SK-N-SH (cell line): ENCODE data around the gene UBASH3B. TPM values are rescaled to one million over a fixed set of nuclear protein-coding genes. Genes with fewer than 3 reads are reported as not detected.

Experiments
- CTCF ChIA-PET: fragments of 300-600, 350-600 bp; formaldehyde crosslinking; extraction: SDS; loops from one replicate; lab custom pipeline; 2021; lab: Yijun Ruan, JAX
- POLR2A ChIA-PET: fragments of 350-600 bp; sonication (Branson Sonifier 250); formaldehyde crosslinking; extraction: SDS; loops from one replicate; lab custom pipeline; 2020; ENCODE audit warnings: antibody characterized with exemption, inconsistent platforms; lab: Yijun Ruan, JAX
- DNase-seq: peaks from one replicate; pipeline ENCODE4 v3.0.0; 2012
- H2AFZ ChIP-seq: fragments of 200-600 bp; sonication (generic); 2 replicates; pipeline ENCODE4 v1.8.1; 2016; ENCODE audit warnings: antibody characterized with exemption, mild to moderate bottlenecking, low read depth
- H3F3A ChIP-seq: fragments of 200-600 bp; sonication (generic); replicated peaks from 2 replicates; pipeline ENCODE3; 2016; ENCODE audit warnings: antibody characterized with exemption, mild to moderate bottlenecking; ENCODE audit not compliant: insufficient read depth
- H3K27ac ChIP-seq, 2 experiments: fragments of 200-500 bp in 1 of 2; fragments of 200-600 bp in 1 of 2; sonication (Bioruptor generic) in 1 of 2; sonication (generic), shearing (Covaris generic) in 1 of 2; 2 replicates each; pipeline versions ENCODE4 v1.5.1 to v1.6.1; 2014 to 2016; ENCODE audit warnings: low read depth in 2 of 2, inconsistent platforms in 1 of 2, low read length in 1 of 2, mild to moderate bottlenecking in 1 of 2, mixed read lengths in 1 of 2
- H3K27me3 ChIP-seq: fragments of 200-600 bp; sonication (generic), shearing (Covaris generic); 2 replicates; pipeline ENCODE4 v1.6.1; 2016; ENCODE audit warnings: mixed run types; ENCODE audit not compliant: insufficient read depth
- H3K36me3 ChIP-seq, 2 experiments: fragments of 200-500 bp in 1 of 2; fragments of 200-600 bp in 1 of 2; sonication (Bioruptor generic) in 1 of 2; sonication (generic) in 1 of 2; replicated peaks in 1 of 2; 2 replicates each; pipeline versions ENCODE3 to v1.5.1; 2014 to 2016; ENCODE audit warnings: low read length in 1 of 2, mild to moderate bottlenecking in 1 of 2; ENCODE audit not compliant: insufficient read depth in 2 of 2, control insufficient read depth in 1 of 2
- H3K4me1 ChIP-seq, 2 experiments: fragments of 200-500 bp in 1 of 2; fragments of 200-600 bp in 1 of 2; sonication (Bioruptor generic) in 1 of 2; sonication (generic), shearing (Covaris generic) in 1 of 2; 2 replicates each; pipeline versions ENCODE4 v1.5.1 to v1.6.1; 2014 to 2016; ENCODE audit warnings: low read depth in 1 of 2, low read length in 1 of 2, mixed run types in 1 of 2; ENCODE audit not compliant: insufficient read depth in 2 of 2, control insufficient read depth in 1 of 2
- H3K4me2 ChIP-seq: fragments of 200-600 bp; sonication (generic), shearing (Covaris generic); 2 replicates; pipeline ENCODE4 v1.6.1; 2017; ENCODE audit warnings: mixed run types
- H3K4me3 ChIP-seq, 2 experiments: fragments of 200-500 bp in 1 of 2; fragments of 200-600 bp in 1 of 2; sonication (Bioruptor generic) in 1 of 2; sonication (generic), shearing (Covaris generic) in 1 of 2; 2 replicates each; pipeline versions ENCODE4 v1.5.1 to v1.8.1; 2014 to 2016; ENCODE audit warnings: low read depth in 2 of 2, inconsistent platforms in 1 of 2, low read length in 1 of 2, mild to moderate bottlenecking in 1 of 2, mixed read lengths in 1 of 2, moderate library complexity in 1 of 2
- H3K79me2 ChIP-seq: fragments of 200-600 bp; sonication (generic); 2 replicates; pipeline ENCODE4 v1.8.1; 2017; ENCODE audit warnings: mild to moderate bottlenecking; ENCODE audit not compliant: insufficient read depth
- H3K9ac ChIP-seq: fragments of 200-600 bp; sonication (generic); 2 replicates; pipeline ENCODE4 v1.6.1; 2017; ENCODE audit warnings: mixed run types
- H3K9me2 ChIP-seq: fragments of 200-600 bp; sonication (generic); 2 replicates; pipeline ENCODE4 v1.6.1; 2017; ENCODE audit warnings: mixed run types
- H3K9me3 ChIP-seq: fragments of 200-600 bp; sonication (generic); 2 replicates; pipeline ENCODE4 v1.6.1; 2017; ENCODE audit warnings: mixed run types, mild to moderate bottlenecking, moderate library complexity
- H4K20me1 ChIP-seq: fragments of 200-600 bp; sonication (generic); 2 replicates; pipeline ENCODE4 v1.6.1; 2017; ENCODE audit warnings: mild to moderate bottlenecking, mixed run types; ENCODE audit not compliant: insufficient read depth
- EZH2phosphoT487 ChIP-seq: fragments of 200-600 bp; sonication (generic); IDR thresholded peaks from 2 replicates; pipeline ENCODE4 v1.6.1; 2017; ENCODE audit warnings: low read depth, mixed run types, mild to moderate bottlenecking, antibody characterized with exemption, moderate library complexity, borderline replicate concordance
- FOSL2 ChIP-seq: IDR thresholded peaks from 2 replicates; pipeline ENCODE4 v1.4.0; 2012; ENCODE audit warnings: low read depth, mild to moderate bottlenecking, moderate library complexity, borderline replicate concordance
- FOXJ3 ChIP-seq: sonication (generic); formaldehyde crosslinking; IDR thresholded peaks from 2 replicates; pipeline ENCODE4 v1.5.1; 2020; ENCODE audit warnings: mild to moderate bottlenecking, missing genetic modification reagents
- FOXM1 ChIP-seq: IDR thresholded peaks from 2 replicates; pipeline ENCODE4 v1.4.0; 2012; ENCODE audit warnings: low read depth, mild to moderate bottlenecking
- IRF3 ChIP-seq: fragments of 150-350 bp; IDR thresholded peaks from 2 replicates; pipeline ENCODE4 v1.6.1; 2016; ENCODE audit warnings: mild to moderate bottlenecking, low read depth, low read length
- JUND ChIP-seq: IDR thresholded peaks from 2 replicates; pipeline ENCODE4 v1.4.0; 2012
- MEF2A ChIP-seq: IDR thresholded peaks from 2 replicates; pipeline ENCODE4 v1.4.0; 2012; ENCODE audit warnings: low read depth, borderline replicate concordance
- NFIC ChIP-seq: IDR thresholded peaks from 2 replicates; pipeline ENCODE4 v1.4.0; 2012; ENCODE audit warnings: borderline replicate concordance
- PBX3 ChIP-seq: IDR thresholded peaks from 2 replicates; pipeline ENCODE4; 2012
- REST ChIP-seq: IDR thresholded peaks from 2 replicates; pipeline ENCODE4 v1.6.1; 2012; ENCODE audit warnings: mild to moderate bottlenecking, low read depth, low read length, moderate library complexity
- RFX5 ChIP-seq: IDR thresholded peaks from 2 replicates; pipeline ENCODE4 v1.6.1; 2012; ENCODE audit warnings: mild to moderate bottlenecking, improper control_type of control experiment, low read length
- RXRA ChIP-seq: IDR thresholded peaks from 2 replicates; pipeline ENCODE4 v1.4.0; 2012; ENCODE audit warnings: low read depth, mild to moderate bottlenecking, borderline replicate concordance
- SMC3 ChIP-seq: IDR thresholded peaks from 2 replicates; pipeline ENCODE4 v1.6.1; 2012; ENCODE audit warnings: low read depth, low read length, improper control_type of control experiment
- TAF1 ChIP-seq: IDR thresholded peaks from 2 replicates; pipeline ENCODE4 v1.6.1; 2012; ENCODE audit warnings: low read depth, mild to moderate bottlenecking, low read length, moderate library complexity, borderline replicate concordance
- TEAD4 ChIP-seq: IDR thresholded peaks from 2 replicates; pipeline ENCODE4 v1.4.0; 2012; ENCODE audit warnings: mild to moderate bottlenecking, borderline replicate concordance; ENCODE audit not compliant: insufficient read depth
- USF1 ChIP-seq: IDR thresholded peaks from 2 replicates; pipeline ENCODE4 v1.4.0; 2012; ENCODE audit warnings: low read depth, borderline replicate concordance
- USF2 ChIP-seq: fragments of 150-350 bp; IDR thresholded peaks from 2 replicates; pipeline ENCODE4 v1.6.1; 2017; ENCODE audit warnings: antibody characterized with exemption, low read length, low read depth, borderline replicate concordance
- WGBS: methylation state at CpG from one replicate; pipeline ENCODE4 v1.1.6; 2017; ENCODE audit warnings: low lambda C conversion rate; 5-methylcytosine and 5-hydroxymethylcytosine counted together
- polyA plus RNA-seq, 3 experiments: library from polyadenylated mRNA; depleted of rRNA; stranded (reverse); fragments of >200 nt; gene quantifications; 2 replicates each; pipeline ENCODE4 v1.2.3, GENCODE V29; 2012

UBASH3B gene
- polyA plus RNA-seq, 1 of the 3 experiments (the other 2 are of a cell fraction) = 10.4 TPM

- H3K9me2 ChIP-seq = no peaks in the 10 kb centered on the region
- ChIA-PET CTCF (interaction anchor here (1.0 to 1.4 kb wide), 2 partner anchors 13 to 55 kb away, joined by 3 to 8 read pairs; no protein-coding TSS in a partner anchor), POLR2A (no interaction called here)
- no peaks in the 10 kb centered on the region for H3K27me3 ChIP-seq
- no peak for TF ChIP-seq REST
- TF ChIP-seq MEF2A = no peak
- TF ChIP-seq TEAD4 = no peak
- TF ChIP-seq NFIC = no peak
- no peak for TF ChIP-seq RFX5
- no peak for TF ChIP-seq USF2
- TF ChIP-seq FOXJ3 (CRISPR knock-in tag) = no peak
- no peak for TF ChIP-seq JUND
- TF ChIP-seq USF1 = no peak
- no peak overlapping the region for H3K27ac ChIP-seq
- H3K9ac ChIP-seq = no peak overlapping the region
- H3K36me3 ChIP-seq = no peaks in the 10 kb centered on the region
- H3K4me1 ChIP-seq = peaks cover 10 to 31% of the 10 kb centered on the region in 2 experiments; a peak in 3 of 4 replicates
- DNase-seq = no peak
- H4K20me1 ChIP-seq = no peaks in the 10 kb centered on the region
- no peak overlapping the region for H3K4me2 ChIP-seq
- H2AFZ ChIP-seq = no peak overlapping the region; the same call in 1 of the 2 replicates
- no peak overlapping the region for H3K4me3 ChIP-seq
- WGBS = 96% methylated on average over 9 of the region's 9 CpGs
- peaks cover 22% of the 10 kb centered on the region for H3F3A ChIP-seq
- no peaks in the 10 kb centered on the region for H3K9me3 ChIP-seq
- H3K79me2 ChIP-seq = peaks cover 65% of the 10 kb centered on the region
These were observed 70.5 kb downstream of the UBASH3B start for GRCh38 chr11:122726028-122726427.

GRCh38 chr11:122727101-122727929, 71.8 kb downstream of the UBASH3B start:
- Histone ChIP-seq H3K36me3 (no peaks in the 10 kb centered on the region), H3K79me2 (peaks cover 72% of the 10 kb centered on the region), H3K4me3 (no peak overlapping the region), H3K27me3 (no peaks in the 10 kb centered on the region), H3K9me3 (no peaks in the 10 kb centered on the region), H4K20me1 (no peaks in the 10 kb centered on the region), H3K9me2 (no peaks in the 10 kb centered on the region), H3K9ac (no peak overlapping the region), H2AFZ (no peak overlapping the region), H3K4me2 (peak overlapping the region; percentile 18; the same call in 1 of the 2 replicates), H3K4me1 (peaks cover 10 to 27% of the 10 kb centered on the region in 2 experiments; a peak in 3 of 4 replicates), H3F3A (peaks cover 12% of the 10 kb centered on the region), H3K27ac (no peak overlapping the region)
- ChIA-PET POLR2A (no interaction called here), CTCF (interaction anchor here (0.7 to 3.1 kb wide), 4 partner anchors 8 to 54 kb away, joined by 3 to 13 read pairs (median 6); no protein-coding TSS in a partner anchor)
- DNase-seq = peak; percentile 30
- 82% methylated on average over 21 of the region's 21 CpGs for WGBS
- TF ChIP-seq IRF3 (no peak), FOSL2 (no peak), TAF1 (no peak), RFX5 (no peak), SMC3 (no peak), EZH2phosphoT487 (no peak), PBX3 (no peak), NFIC (no peak), RXRA (no peak), FOXM1 (no peak)
